ENCODE results near the gene CAMK2D.

The CAMK2D gene

GRCh38 chr4:113635739-113636437 is 125.7 kb downstream of the CAMK2D start:
- no peak for DNase-seq

DNA sequence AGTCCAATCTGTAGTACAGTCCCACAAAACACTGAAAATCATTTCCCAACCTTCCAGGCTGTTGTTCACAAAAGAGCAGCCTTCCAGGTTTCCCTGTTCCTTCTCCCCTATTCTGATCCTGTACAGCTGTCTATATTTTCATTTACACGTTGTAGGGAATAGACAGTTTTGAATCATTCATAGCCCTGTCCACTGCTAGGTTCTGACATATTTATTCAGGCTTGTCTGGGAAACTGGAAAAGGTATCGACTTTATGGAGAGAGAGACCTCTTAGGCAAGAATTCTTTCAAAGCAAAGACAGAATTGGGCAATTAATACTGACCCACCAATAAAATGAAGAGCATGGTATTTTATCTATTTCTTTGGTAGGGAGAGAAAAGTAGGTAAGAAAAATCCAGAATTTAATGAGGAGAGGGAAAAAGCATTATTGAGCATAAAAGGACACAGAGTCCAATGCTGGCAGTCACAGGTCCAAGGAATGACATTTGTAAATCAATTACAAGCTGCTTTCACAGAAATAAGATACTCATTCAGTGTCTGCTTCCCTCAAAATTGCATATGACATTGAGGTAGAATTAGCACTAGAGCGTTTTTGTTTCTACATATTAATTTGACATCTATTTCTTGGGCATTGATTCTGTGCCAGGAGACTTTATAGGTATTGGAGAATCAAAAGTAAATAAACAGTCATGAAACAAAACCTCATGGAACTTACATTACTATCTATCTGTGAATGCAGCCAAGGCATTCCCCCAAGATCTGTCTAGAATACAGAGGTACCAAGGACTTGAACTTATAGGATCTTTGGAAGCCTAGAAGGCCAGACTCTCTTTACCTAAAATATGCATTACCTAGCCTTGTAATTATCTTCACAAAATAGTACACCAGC is 127.2 kb downstream of the CAMK2D start:
- DNase-seq = no peak

DNA sequence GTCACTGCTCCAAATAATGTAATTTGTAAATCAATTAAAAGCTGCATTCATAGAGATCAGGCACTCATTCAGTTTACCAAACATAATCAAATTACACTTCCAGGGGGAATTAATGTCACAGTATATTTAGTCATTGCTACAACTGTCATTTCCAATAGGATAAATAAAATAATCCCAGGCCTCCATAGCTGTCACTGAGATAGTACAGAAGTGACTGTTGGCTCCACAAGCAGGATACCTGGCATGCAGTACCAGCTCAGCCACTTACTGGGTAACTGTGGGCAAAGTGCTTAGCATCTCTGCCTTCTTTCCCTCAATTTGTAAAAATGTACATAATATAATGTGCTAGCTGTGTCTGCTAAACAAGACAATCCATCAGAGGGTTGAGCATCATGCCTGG is 128.1 kb downstream of the CAMK2D start:
- DNase-seq = no peak

DNA sequence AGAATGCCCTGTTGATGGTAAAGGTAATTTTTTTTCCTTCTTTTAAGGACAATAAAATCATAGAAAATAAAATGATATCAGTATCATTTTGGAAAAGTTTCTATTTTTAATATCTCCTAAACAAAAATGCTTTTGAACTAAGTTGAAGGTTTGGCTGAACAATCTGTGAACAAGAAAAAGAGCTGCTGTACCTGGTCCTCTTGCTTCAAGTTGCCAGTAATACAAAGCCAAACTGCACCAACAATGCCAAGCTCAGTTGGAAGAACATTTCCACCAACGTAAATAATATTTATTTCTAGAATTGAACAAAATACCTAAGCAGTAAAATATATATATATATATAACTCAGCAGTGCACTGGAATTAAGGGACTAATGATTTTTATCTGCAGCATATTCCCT is 132.8 kb downstream of the CAMK2D start:
- DNase-seq = no peak

DNA sequence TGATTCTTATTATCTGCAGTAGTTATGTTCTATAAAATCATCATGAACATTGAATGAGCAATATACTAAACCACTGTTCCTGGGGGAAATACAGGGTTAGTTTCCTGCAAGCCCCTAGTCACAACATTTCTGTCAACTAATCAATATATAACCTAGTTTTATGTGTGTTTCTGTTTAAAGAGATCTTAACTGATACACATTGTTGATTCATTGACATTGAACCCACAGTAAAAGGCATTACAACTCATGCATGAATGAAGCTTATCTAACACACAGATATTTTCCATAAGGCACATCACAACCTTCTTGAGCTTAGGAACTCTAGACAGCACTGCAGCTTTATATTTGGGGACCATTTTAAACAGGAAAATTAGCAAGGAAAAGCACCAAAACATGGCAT is 134.2 kb downstream of the CAMK2D start:
- DNase-seq = no peak

- no peak for DNase-seq
Measured at GRCh38 chr4:113625902-113626301, 135.6 kb downstream of the CAMK2D start.

DNA sequence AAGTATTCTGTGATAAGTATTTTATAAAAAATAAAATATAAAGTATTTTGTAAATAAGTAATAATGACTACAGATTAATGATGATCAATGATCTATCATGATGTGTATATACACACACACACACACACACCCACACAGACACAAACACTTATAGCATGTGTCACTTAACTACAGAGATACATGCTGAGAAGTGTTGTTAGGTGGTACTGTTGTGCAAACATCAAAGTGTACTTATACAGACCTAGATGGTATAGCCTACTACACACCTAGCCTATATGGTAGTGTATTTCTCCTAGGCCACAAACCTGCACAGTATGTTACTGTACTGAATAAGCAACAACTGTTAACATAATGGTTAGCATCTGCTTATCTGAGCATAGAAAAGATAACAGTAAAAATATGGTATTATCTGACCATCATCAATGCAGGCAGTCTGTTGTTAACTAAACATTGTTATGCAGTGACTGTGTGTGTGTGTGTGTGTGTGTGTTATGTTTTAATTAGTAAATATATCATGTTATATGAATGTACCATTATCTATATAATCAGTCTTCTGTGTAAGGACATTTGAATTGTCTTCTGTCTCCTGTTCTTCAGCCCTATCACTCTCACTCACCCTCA is 138.2 kb downstream of the CAMK2D start:
- DNase-seq = no peak

DNA sequence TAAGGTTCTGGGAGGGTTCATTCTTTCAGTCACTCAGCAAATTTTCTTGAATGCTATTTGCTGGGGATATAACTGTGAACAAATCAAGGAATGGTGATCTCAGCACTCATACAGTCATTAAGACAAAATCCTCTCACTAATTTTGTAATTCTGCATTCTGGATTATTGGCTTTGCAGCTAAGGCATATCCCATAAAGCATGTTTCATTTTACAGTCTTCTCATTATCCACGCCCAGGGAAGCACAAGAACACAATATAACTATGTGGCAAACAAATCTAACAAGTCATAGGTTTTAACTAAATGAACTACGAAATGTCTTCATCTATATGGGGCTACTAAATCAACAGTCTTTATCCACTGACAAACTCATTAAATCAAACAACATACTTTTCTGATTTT is 139.9 kb downstream of the CAMK2D start:
- no peak for DNase-seq

GRCh38 chr4:113620032-113620431 is 141.5 kb downstream of the CAMK2D start:
- no peak for DNase-seq

GRCh38 chr4:113619526-113619925 is 142.0 kb downstream of the CAMK2D start:
- DNase-seq = no peak

DNA sequence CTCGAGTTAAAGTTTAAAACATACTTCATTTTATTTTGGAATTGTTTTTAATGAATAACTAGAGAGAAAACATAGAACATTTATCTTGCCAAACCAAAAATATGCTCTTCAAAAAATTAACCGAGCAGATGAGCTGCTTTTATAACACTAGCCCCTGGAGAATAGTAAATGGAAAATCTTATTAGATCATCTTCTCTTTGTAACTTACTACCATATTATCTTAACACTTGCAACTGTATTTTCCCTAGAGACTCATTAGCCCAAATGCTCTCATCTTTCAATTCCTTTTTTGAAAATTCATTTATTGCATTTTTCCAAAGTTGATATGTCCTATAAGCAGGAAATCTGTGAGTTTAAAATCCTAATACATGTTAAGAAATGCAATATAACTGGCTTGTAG is 143.3 kb downstream of the CAMK2D start:
- DNase-seq = no peak

DNA sequence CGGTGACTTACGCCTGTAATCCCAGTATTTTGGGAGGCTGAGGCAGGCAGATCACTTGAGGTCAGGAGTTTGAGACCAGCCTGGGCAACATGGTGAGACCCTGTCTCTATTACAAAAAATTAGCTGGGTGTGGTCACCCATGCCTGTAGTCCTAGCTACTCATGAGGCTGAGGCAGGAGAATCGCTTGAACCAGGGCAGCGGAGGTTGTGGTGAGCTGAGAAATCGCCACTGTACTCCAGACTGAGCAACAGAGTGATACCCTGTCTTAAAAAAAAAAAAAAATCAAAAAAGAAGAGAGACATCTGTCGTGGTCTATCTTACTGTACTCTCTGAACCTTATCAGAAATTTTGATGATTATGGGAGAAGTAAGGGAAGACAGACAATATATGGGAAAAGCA is 144.3 kb downstream of the CAMK2D start:
- no peak for DNase-seq

GRCh38 chr4:113616443-113616842 is 145.1 kb downstream of the CAMK2D start:
- DNase-seq = no peak

DNA sequence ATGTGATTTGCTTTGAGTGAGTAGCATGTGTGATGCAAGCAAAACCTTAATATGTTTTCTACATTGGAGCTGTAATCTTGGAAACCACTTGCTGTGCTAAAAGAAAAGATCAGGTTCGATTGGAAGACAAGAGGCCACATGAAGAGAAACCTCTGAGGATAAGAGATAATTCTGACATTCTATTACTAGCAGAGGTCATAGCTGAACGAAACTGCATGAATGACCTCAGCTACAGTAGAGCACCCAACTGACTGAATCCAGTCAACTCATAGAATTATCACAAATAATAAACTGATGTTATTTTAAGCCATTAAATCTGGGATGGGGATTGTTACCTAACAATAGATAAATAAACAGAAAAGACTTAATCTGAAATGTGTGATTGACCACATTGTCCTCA is 147.1 kb downstream of the CAMK2D start:
- DNase-seq = no peak

- DNase-seq = no peak
Measured at GRCh38 chr4:113613503-113613902, 148.0 kb downstream of the CAMK2D start.

DNA sequence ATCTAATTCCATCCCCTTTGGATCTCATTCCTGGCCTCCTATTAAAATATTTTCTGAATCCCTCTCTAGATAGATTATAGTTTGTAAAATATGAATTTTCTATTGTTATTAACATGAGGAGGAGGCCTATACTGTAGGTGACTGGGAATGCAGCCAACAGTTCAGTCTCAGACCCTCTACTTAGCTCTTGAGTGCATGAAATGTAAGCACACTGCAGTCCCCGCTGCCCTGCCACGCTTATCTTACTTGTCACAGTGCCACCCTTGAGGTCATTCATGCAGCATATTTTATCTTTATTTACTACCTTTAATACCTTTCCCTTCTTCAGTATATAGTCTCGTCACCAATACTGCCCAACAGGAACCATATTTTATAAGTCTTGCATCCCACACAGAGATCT is 151.0 kb downstream of the CAMK2D start:
- no peak for DNase-seq

- DNase-seq = no peak
Measured at GRCh38 chr4:113607998-113608397, 153.5 kb downstream of the CAMK2D start.

DNA sequence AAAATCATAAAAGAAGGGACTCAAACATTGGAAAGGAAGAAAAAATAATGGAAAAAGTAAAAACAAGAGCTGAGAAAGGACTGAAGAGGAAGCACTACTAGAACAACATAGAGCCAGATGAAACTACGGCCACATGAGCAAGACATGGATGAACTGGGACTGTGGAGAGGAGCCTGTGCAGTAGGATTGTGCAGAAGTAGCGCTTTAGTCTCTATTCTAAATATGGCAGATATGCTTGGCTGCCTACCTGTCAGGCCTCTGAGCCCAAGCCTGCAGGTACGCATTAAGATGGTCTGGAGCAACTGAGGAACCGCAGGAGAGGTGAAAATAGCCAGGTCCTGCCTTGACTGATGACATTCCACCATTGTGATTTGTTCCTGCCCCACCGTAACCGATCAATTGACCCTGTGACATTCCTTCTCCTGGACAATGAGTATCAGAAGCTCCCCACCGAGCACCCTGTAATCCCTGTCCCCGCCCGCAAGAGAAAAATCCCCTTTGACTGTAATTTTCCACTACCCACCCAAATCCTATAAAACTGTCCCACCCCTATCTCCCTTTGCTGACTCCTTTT is 154.3 kb downstream of the CAMK2D start:
- no peak for DNase-seq

DNA sequence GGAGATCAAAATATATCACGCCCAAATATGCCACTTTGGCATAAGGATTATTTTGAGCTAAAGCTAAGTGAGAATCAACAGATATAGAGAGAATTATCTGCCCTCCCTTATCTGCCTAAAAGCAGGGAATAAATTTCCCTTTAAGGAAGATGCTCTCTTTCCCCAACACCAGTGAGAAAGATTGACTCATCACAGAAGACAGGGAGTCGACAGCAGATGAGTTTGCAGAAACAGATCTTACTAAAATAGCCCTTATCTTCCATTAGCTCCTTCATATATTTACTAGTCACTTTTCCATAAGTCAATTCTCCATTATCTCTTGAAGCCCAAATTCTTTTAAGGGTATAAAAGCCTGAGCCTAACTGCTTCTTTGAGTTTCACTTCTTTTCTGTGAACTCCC is 156.6 kb downstream of the CAMK2D start:
- DNase-seq = no peak

DNA sequence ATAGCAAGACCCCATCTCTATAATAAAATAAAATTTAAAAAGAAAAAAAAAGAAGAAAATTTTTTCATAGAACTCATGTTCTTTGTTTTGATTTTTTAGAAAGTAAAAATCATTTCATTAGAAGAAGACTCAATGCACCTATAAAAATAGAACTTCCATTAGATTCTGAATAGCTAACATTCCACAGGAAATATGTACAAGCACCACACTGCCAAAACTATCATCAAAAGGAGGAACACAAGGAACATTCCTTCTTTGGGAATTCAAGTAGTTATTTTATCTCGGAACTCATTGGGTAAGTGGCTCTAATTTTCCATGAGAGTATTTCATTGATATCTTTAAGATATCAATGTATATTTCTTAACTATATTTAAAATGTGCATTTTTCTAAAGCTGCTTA is 157.6 kb downstream of the CAMK2D start:
- DNase-seq = no peak

- no peak for DNase-seq
Measured at GRCh38 chr4:113602646-113603228, 158.8 kb downstream of the CAMK2D start.

DNA sequence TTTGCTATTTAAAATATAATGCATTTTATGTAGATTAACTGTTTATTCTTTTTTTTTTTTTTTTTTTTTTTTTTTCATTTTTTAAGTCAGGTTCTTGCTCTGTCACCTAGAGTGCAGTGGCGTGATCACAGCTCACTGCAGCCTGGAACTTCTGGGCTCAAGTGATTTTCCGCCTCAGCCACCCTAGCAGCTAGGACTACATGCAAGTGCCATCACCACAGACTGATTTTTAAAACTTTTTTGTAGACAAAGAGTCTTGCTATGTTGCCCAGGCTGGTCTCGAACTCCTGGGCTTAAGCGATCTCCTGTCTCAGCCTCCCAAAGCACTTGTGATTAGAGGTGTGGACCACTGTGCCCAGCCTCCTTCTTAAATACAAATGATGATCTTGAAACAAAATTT is 159.9 kb downstream of the CAMK2D start:
- DNase-seq = no peak

DNA sequence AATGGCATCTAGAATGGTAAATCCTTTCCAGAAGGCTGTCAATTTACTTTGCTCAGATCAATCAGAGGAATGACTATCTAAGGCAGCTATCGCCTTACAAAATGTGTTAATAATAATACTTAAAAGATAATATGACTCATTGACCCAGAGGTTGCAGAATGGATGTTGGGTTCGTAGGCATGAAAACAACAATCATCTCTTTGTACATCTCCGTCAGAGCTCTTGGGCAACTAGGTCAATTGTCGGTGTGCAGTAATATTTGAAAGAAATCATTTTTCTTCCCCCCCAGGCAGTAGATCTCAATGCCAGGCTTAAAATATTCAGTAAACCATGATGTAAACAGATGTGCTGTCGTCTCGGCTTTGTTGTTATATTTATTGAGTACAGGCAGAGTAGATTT is 165.1 kb downstream of the CAMK2D start:
- no peak for DNase-seq

Data from activated CD4-positive, alpha-beta T cell treated with anti-CD3 and anti-CD28 coated beads for 1 hour (primary cell).